ENCODE measurements around the gene IPO4. TPM values are rescaled to one million over a fixed set of nuclear protein-coding genes. Genes with fewer than 3 reads are reported as not detected.
A peak's percentile ranks its signal among the peaks of the same experiment; 100 is the strongest.

Gene IPO4
- total and polyA plus RNA-seq, 2 of the 13 experiments (the other 11 are each of a cell fraction or from before 2014, with no cell fraction given): 39.0 to 179 TPM

GRCh38 chr14:24231263-24232120, 42.9 kb upstream of the IPO4 start (continued):
- TF ChIP-seq ZNF10 (CRISPR knock-in tag; IDR thresholded peaks at IDR 0.05; ENCODE audit: borderline replicate concordance, low read depth) (0 out of 2 replicates have a peak, but pooled peaks have one; percentile 61), KLF9 (CRISPR knock-in tag; IDR thresholded peaks at IDR 0.05; ENCODE audit: low read depth) (0 out of 2 replicates have a peak, but pooled peaks have one; percentile 24), SALL1 (CRISPR knock-in tag; IDR thresholded peaks at IDR 0.05) (peak; percentile 33; the same call in 1 of the 2 replicates), ZFP90 (CRISPR knock-in tag; IDR thresholded peaks at IDR 0.05; ENCODE audit: borderline replicate concordance) (peak; percentile 18; the same call in 1 of the 2 replicates), RBFOX2 (IDR thresholded peaks at IDR 0.05; ENCODE audit: low read depth, low read length) (peak; percentile 62), IKZF4 (CRISPR knock-in tag; IDR thresholded peaks at IDR 0.05; ENCODE audit: borderline replicate concordance, low read depth, not compliant biosample characterization) (peak; percentile 11), ZNF790 (CRISPR knock-in tag; IDR thresholded peaks at IDR 0.05; ENCODE audit: borderline replicate concordance) (peak; percentile 68; the same call in 1 of the 2 replicates), ZKSCAN1 (IDR thresholded peaks at IDR 0.05; ENCODE audit: low read length) (peak; percentile 9; the same call in 1 of the 2 replicates), ZSCAN20 (CRISPR knock-in tag; IDR thresholded peaks at IDR 0.05; ENCODE audit: borderline replicate concordance) (no peak), KDM4B (CRISPR knock-in tag; IDR thresholded peaks at IDR 0.05) (peak; percentile 25; the same call in 1 of the 2 replicates), ZBTB42 (CRISPR knock-in tag; IDR thresholded peaks at IDR 0.05) (0 out of 2 replicates have a peak, but pooled peaks have one; percentile 22), ZNF891 (CRISPR knock-in tag; IDR thresholded peaks at IDR 0.05) (peak; percentile 77), PAX8 (CRISPR knock-in tag; IDR thresholded peaks at IDR 0.05; ENCODE audit: borderline replicate concordance) (peak; percentile 61; the same call in 1 of the 2 replicates), NAIF1 (CRISPR knock-in tag; IDR thresholded peaks at IDR 0.05; ENCODE audit: borderline replicate concordance) (peak; percentile 77), ZNF619 (CRISPR knock-in tag; IDR thresholded peaks at IDR 0.05) (peak; percentile 95), ZBTB38 (CRISPR knock-in tag; IDR thresholded peaks at IDR 0.05) (no peak), ZNF720 (CRISPR knock-in tag; IDR thresholded peaks at IDR 0.05) (0 out of 2 replicates have a peak, but pooled peaks have one; percentile 45)
- TF ChIP-seq, protein P1, sequence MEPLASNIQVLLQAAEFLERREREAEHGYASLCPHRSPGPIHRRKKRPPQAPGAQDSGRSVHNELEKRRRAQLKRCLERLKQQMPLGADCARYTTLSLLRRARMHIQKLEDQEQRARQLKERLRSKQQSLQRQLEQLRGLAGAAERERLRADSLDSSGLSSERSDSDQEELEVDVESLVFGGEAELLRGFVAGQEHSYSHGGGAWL (CRISPR knock-in tag; IDR thresholded peaks at IDR 0.05): peak; percentile 28; the same call in 1 of the 2 replicates
- TF ChIP-seq, protein P2, sequence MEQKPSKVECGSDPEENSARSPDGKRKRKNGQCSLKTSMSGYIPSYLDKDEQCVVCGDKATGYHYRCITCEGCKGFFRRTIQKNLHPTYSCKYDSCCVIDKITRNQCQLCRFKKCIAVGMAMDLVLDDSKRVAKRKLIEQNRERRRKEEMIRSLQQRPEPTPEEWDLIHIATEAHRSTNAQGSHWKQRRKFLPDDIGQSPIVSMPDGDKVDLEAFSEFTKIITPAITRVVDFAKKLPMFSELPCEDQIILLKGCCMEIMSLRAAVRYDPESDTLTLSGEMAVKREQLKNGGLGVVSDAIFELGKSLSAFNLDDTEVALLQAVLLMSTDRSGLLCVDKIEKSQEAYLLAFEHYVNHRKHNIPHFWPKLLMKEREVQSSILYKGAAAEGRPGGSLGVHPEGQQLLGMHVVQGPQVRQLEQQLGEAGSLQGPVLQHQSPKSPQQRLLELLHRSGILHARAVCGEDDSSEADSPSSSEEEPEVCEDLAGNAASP (CRISPR knock-in tag; IDR thresholded peaks at IDR 0.05; ENCODE audit: borderline replicate concordance): peak; percentile 21; the same call in 1 of the 2 replicates
- TF ChIP-seq, protein P3, sequence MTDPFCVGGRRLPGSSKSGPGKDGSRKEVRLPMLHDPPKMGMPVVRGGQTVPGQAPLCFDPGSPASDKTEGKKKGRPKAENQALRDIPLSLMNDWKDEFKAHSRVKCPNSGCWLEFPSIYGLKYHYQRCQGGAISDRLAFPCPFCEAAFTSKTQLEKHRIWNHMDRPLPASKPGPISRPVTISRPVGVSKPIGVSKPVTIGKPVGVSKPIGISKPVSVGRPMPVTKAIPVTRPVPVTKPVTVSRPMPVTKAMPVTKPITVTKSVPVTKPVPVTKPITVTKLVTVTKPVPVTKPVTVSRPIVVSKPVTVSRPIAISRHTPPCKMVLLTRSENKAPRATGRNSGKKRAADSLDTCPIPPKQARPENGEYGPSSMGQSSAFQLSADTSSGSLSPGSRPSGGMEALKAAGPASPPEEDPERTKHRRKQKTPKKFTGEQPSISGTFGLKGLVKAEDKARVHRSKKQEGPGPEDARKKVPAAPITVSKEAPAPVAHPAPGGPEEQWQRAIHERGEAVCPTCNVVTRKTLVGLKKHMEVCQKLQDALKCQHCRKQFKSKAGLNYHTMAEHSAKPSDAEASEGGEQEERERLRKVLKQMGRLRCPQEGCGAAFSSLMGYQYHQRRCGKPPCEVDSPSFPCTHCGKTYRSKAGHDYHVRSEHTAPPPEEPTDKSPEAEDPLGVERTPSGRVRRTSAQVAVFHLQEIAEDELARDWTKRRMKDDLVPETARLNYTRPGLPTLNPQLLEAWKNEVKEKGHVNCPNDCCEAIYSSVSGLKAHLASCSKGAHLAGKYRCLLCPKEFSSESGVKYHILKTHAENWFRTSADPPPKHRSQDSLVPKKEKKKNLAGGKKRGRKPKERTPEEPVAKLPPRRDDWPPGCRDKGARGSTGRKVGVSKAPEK (CRISPR knock-in tag; IDR thresholded peaks at IDR 0.05; ENCODE audit: borderline replicate concordance): peak; percentile 16; the same call in 1 of the 2 replicates
- TF ChIP-seq, protein P4, sequence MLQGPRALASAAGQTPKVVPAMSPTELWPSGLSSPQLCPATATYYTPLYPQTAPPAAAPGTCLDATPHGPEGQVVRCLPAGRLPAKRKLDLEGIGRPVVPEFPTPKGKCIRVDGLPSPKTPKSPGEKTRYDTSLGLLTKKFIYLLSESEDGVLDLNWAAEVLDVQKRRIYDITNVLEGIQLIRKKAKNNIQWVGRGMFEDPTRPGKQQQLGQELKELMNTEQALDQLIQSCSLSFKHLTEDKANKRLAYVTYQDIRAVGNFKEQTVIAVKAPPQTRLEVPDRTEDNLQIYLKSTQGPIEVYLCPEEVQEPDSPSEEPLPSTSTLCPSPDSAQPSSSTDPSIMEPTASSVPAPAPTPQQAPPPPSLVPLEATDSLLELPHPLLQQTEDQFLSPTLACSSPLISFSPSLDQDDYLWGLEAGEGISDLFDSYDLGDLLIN (CRISPR knock-in tag; IDR thresholded peaks at IDR 0.05; ENCODE audit: borderline replicate concordance): peak; percentile 71; the same call in 1 of the 2 replicates

All from HepG2 (cell line).